ENCODE data around the gene SLC25A12. TPM values are rescaled to one million over a fixed set of nuclear protein-coding genes. Genes with fewer than 3 reads are reported as not detected.
"Not testable (repeated sequence)": the region's sequence is repeated elsewhere in the genome, so short reads cannot be mapped to it uniquely, and the experiment has no call there.

Gene SLC25A12
- total RNA-seq, 4 donors from 2014 or later = 37.3 to 61.4 (median 46.3) TPM

- Histone ChIP-seq H3K36me3 (peaks cover 3 to 4% of the 10 kb centered on the region in 2 donors), H3K27me3 (no peaks in the 10 kb centered on the region), H3K9me3 (no peaks in the 10 kb centered on the region), H3K27ac (no peak overlapping the region), H3K4me1 (no peaks in the 10 kb centered on the region), H3K4me3 (replicated peaks in 1 of 3) (no peak overlapping the region)
- DNase-seq = no peak
- WGBS, 2 donors = 98 to 100% methylated on average over 2 of the region's 2 CpGs
- intact Hi-C loops (cut with DNase I) = no loop called here
- TF ChIP-seq CTCF (IDR thresholded peaks at IDR 0.05) = no peak
- TF ChIP-seq POLR2A (IDR thresholded peaks at IDR 0.05) = no peak
These were observed 131.0 kb downstream of the SLC25A12 start for GRCh38 chr2:171762879-171763573.

- H3K36me3 ChIP-seq; H3K4me1 ChIP-seq; H3K4me3 ChIP-seq (replicated peaks in 1 of 3); DNase-seq; intact Hi-C loops (cut with DNase I); H3K27me3 ChIP-seq; H3K9me3 ChIP-seq; H3K27ac ChIP-seq: not testable (repeated sequence)
- 81 to 94% methylated on average over 3 of the region's 4 CpGs for WGBS, 2 donors
These were observed 132.9 kb downstream of the SLC25A12 start for GRCh38 chr2:171761176-171761575.

- H3K36me3 ChIP-seq; H3K4me3 ChIP-seq (replicated peaks in 1 of 3); DNase-seq; H3K27me3 ChIP-seq; H3K9me3 ChIP-seq; H3K27ac ChIP-seq; H3K4me1 ChIP-seq; intact Hi-C loops (cut with DNase I): not testable (repeated sequence)
- 97 to 100% methylated on average over 1 of the region's 1 CpG for WGBS, 2 donors
These were observed 135.3 kb downstream of the SLC25A12 start for GRCh38 chr2:171758762-171759161.

GRCh38 chr2:171754254-171754939 is 139.6 kb downstream of the SLC25A12 start:
- no peak overlapping the region for H3K27ac ChIP-seq

GRCh38 chr2:171747371-171747770 is 146.7 kb downstream of the SLC25A12 start:
- no peaks in the 10 kb centered on the region for H3K9me3 ChIP-seq
- no peaks in the 10 kb centered on the region for H3K4me1 ChIP-seq
- no peak overlapping the region for H3K27ac ChIP-seq
- peaks cover 10 to 16% of the 10 kb centered on the region in 2 donors for H3K36me3 ChIP-seq
- 93 to 94% methylated on average over 3 of the region's 3 CpGs for WGBS, 2 donors
- no peak for DNase-seq
- intact Hi-C loops (cut with DNase I) = no loop called here
- H3K27me3 ChIP-seq = no peaks in the 10 kb centered on the region
- H3K4me3 ChIP-seq (replicated peaks in 1 of 3) = no peak overlapping the region
- TF ChIP-seq CTCF (IDR thresholded peaks at IDR 0.05) (no peak), POLR2A (IDR thresholded peaks at IDR 0.05) (no peak)

More at GRCh38 chr2:171754254-171754939, 139.6 kb downstream of the SLC25A12 start:
- no peaks in the 10 kb centered on the region for H3K27me3 ChIP-seq
- DNase-seq = no peak
- 97 to 99% methylated on average over 1 of the region's 1 CpG for WGBS, 2 donors
- TF ChIP-seq CTCF (IDR thresholded peaks at IDR 0.05) = no peak
- no peak for TF ChIP-seq POLR2A (IDR thresholded peaks at IDR 0.05)
- no peaks in the 10 kb centered on the region for H3K9me3 ChIP-seq
- peaks cover 0 to 7% of the 10 kb centered on the region in 2 donors for H3K36me3 ChIP-seq
- H3K4me1 ChIP-seq = no peaks in the 10 kb centered on the region
- no peak overlapping the region for H3K4me3 ChIP-seq (replicated peaks in 1 of 3)
- intact Hi-C loops (cut with DNase I) = no loop called here

GRCh38 chr2:171745806-171746205 is 148.2 kb downstream of the SLC25A12 start:
- H3K27ac ChIP-seq = no peak overlapping the region

More at GRCh38 chr2:171745806-171746205, 148.2 kb downstream of the SLC25A12 start:
- H3K27me3 ChIP-seq = no peaks in the 10 kb centered on the region
- no peak overlapping the region for H3K4me3 ChIP-seq (replicated peaks in 1 of 3)
- intact Hi-C loops (cut with DNase I) = no loop called here
- TF ChIP-seq POLR2A (IDR thresholded peaks at IDR 0.05) = no peak
- no peaks in the 10 kb centered on the region for H3K4me1 ChIP-seq
- peaks cover 10 to 16% of the 10 kb centered on the region in 2 donors for H3K36me3 ChIP-seq
- no peak for DNase-seq
- no peaks in the 10 kb centered on the region for H3K9me3 ChIP-seq
- 94% methylated on average over 4 of the region's 4 CpGs for WGBS, 2 donors
